ENCODE data around the gene PPP2R5C.

DNA sequence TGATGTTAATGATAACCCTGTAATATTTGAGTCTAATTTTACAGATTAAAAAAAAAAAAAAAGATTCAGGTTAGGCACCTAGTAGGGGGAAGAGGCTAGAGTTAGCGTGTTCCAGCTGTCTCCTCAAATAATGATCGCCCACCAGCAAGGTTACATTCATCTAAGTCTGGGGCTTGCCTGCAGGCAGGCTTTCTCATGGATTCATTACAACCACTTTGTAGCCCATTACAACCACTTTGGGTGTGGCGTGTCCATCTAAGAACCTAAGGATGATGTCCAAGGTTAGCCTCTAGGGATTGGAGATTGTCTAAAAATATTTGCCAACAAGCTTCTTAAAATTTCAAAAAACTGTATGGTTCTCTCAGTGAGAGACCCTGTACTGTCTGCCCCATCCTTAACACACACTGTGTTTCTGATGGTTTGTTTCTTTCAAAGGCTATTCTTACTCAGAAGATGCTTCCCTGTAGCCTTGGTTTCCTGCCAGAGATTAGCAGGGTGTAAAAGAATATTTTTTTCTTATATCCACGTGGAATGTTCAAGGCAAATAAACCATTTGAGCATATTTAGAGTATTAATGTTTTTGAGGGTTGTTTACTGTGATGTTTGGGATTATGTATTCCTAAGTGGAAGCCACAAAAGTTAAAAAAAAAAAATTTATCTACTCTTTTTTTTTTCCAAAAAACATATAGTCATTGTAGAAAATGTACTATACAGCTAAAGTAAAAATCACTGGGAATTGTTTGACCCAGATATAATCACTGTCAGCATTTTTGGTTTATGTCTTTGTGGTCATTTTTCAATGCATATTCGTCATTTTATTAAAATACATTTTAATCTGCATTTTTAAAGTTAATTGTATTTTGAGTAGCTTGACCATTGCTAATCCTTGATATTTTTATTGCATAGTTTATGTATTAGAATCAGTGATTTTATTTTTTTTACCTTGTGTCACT is 204.5 kb downstream of the PPP2R5C start:
- no peak for TF ChIP-seq MAX (IDR thresholded peaks at IDR 0.05; ENCODE audit: insufficient read depth, insufficient read length)
- TF ChIP-seq POLR2A (IDR thresholded peaks at IDR 0.05; ENCODE audit: low read depth, low read length), result no peak
